Mononuclear cell (primary cell): Measurements from ENCODE around the gene FGF11. TPM values are rescaled to one million over a fixed set of nuclear protein-coding genes. Genes with fewer than 3 reads are reported as not detected.

ENCODE experiments used
- H3K27me3 ChIP-seq: 2 replicates; pipeline ENCODE4 v1.6.0; 2011; ENCODE audit warnings: low read length, control low read depth; ENCODE audit not compliant: insufficient read depth
- H3K4me1 ChIP-seq: 2 replicates; pipeline ENCODE4 v1.5.1; 2011; ENCODE audit warnings: mild to moderate bottlenecking, low read length, control low read depth; ENCODE audit not compliant: insufficient read depth
- H3K4me3 ChIP-seq: 2 replicates; pipeline ENCODE4 v1.5.1; 2011; ENCODE audit warnings: mild to moderate bottlenecking, low read length, moderate library complexity
- H3K9me3 ChIP-seq: 2 replicates; pipeline ENCODE4 v1.5.1; 2011; ENCODE audit warnings: low read depth, mild to moderate bottlenecking, control low read depth, low read length
- total RNA-seq: library from RNA; depleted of rRNA; stranded (reverse); fragments of >200 nt; gene quantifications from one replicate; pipeline ENCODE4 v1.2.3, GENCODE V29; 2012

FGF11 gene
- total RNA-seq, 1 donor = 0.21 TPM

DNA sequence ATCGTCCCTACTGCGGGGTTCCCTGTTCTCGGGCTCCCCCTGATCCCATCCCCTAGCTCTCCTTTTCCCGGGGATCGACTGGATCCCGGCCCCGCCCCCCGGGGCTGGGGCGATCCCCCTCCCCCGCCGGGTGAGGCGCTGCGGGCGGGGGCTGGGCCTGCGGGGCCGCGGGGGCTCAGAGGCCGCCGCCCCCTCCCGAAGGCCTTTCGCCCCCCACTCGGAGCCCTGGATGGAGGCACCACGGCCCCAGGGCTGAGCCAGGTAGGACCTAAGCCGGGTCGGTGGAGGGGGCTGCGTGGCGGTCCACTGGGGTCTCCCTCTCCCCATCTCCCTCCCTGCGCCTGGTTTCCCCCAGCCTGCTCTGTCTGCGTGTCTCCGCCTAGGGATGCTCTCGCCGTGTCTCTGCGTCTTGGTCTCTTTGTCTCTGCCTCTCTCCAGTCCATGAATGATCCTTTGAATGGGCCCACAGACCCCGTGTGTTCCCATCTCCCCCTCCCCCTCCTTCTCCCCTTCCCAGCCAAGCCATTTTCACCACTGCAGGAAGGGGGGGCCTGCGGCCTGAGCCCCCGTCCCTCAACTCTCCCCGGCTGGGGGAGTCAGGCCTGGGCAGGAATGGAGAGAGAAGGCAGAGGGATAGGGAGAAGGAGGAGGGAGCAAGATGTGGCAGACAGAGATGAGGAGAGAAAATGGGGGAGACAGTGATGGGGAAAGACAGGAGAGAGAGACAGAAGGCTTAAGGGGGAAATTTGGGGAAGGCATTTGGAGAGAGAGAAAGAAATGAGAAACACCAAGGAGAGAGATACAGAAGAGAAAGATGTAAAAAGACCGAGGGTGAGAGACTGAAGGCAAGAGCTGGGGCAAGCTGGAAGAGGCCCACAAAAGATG lies 33.7 kb upstream of the FGF11 start:
- Histone ChIP-seq H3K9me3 (no peaks in the 10 kb centered on the region), H3K27me3 (peaks cover 2% of the 10 kb centered on the region), H3K4me3 (no peak overlapping the region), H3K4me1 (peaks cover 18% of the 10 kb centered on the region)

DNA sequence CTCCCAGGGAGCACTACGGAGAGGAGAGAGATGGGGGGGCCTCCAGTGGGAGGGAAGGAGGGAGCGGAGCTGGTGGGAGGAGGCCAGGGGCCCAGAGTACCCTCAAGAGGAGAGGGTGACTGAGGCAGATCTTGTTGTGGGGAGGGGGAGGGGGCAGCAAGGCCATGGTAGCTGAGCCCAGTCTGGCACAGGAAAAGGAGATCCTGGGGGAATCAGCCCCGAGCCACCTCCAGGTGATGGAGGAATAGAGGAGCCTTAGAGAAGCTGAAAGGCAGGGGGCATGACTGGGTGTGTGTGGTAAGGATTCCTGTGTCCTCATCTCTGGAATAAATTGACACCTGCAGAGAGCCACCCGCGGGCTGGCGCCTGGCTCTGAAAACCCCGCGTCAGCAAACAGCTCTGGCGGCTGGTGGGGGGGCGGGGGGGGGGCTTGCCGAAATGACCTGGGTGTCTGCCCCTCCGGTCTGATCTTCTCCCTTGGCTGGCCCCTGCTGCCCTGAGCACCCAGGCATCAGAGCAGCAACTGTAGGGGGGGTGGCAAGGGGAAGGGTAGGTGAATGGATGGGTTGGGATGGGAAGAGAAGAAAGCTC lies 33.0 kb upstream of the FGF11 start:
- peaks cover 18% of the 10 kb centered on the region for H3K4me1 ChIP-seq
- H3K27me3 ChIP-seq = peaks cover 2% of the 10 kb centered on the region
- H3K4me3 ChIP-seq = no peak overlapping the region
- no peaks in the 10 kb centered on the region for H3K9me3 ChIP-seq

DNA sequence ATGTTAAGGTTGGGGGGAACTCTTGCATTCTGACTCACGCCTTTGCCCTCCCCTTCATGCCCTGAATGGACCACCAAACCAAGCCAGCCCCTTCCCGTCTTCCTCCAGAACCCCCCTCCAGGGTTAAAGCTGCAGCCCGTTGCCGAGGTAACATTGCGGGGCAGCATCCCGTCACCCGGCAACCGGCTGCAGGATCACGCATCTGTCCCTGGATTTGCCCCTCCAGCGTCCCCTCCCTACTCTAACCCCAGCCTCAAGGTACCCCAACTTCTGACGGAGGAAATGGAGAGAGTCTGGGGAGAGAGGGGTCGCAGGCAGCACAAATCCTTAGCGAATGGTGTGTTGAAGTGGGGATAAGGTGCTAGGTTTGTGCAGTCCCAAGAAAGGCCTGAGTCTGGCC lies 32.2 kb upstream of the FGF11 start:
- Histone ChIP-seq H3K4me3 (no peak overlapping the region), H3K9me3 (no peaks in the 10 kb centered on the region), H3K27me3 (peaks cover 2% of the 10 kb centered on the region), H3K4me1 (peaks cover 18% of the 10 kb centered on the region)

DNA sequence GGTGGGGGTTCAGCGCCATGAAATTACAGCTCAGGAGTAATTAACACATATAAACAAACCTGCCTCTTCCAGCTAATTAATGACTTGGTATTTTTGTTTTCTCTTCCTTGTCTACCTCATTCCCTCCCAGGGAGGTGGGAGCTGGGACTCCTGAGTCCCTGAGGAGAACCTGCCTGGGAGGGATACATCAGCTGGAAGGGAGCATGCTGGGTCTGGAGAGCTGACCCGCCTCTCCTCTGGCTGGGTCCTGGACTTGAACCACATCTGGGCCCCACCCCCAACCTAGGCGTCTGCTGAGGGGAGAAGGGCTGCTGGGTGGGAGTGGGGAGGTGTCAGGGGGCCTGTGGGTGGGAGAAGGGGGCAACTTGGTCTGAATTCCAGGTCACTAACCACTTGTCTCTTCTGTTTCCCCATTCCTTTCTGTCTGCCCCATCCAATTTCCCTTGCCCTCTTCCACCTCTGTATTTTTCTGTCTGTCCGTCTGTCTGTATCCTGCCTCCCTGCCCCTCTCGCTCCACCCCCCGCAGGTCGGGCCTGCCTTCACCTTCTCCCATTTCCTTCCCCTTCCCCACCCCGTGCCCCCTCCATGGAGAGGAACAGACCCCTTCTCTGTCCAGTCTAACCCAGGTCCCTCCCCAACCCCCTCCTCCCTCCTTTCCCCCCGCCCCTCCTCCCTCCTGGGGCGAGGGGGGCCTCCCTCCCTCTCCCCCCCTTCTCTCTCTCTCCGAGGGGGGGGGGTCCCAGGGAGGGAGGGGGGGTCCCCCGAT lies 31.6 kb upstream of the FGF11 start, which contains the start of gene NLGN2:
Gene NLGN2 (plus strand): TSS at position 361 of the 767 bp plus-strand sequence. CDS start 411 bp downstream, outside the sequence.
- Histone ChIP-seq H3K4me3 (no peak within 1 kb of the TSS), H3K9me3 (no peaks in the 10 kb centered on the region), H3K27me3 (peaks cover 2% of the 10 kb centered on the region), H3K4me1 (peaks cover 17% of the 10 kb centered on the region)

DNA sequence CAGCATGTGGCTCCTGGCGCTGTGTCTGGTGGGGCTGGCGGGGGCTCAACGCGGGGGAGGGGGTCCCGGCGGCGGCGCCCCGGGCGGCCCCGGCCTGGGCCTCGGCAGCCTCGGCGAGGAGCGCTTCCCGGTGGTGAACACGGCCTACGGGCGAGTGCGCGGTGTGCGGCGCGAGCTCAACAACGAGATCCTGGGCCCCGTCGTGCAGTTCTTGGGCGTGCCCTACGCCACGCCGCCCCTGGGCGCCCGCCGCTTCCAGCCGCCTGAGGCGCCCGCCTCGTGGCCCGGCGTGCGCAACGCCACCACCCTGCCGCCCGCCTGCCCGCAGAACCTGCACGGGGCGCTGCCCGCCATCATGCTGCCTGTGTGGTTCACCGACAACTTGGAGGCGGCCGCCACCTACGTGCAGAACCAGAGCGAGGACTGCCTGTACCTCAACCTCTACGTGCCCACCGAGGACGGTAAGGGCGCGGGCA lies 31.0 kb upstream of the FGF11 start:
- Histone ChIP-seq H3K4me3 (no peak overlapping the region), H3K4me1 (peaks cover 11% of the 10 kb centered on the region), H3K27me3 (peaks cover 2% of the 10 kb centered on the region), H3K9me3 (no peaks in the 10 kb centered on the region)

DNA sequence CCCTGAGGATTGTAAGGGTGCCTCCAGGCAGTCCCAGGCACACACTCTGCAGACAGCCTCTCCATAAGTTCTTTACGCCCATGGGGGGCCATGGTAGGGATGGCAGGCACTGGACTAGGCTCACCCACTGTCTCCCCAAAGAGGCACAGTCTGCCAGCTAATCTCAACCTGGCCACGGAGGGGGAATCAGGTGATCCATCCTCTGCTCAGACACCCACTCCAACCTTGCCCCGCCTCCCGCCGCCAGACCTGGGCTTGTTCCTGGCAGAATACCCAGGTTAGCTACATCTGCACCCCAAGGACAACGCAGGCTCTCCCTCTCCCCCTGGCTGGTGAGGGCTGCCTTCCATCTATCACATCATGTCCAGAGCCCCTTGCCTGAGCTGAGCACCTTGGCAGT lies 30.4 kb upstream of the FGF11 start:
- Histone ChIP-seq H3K4me1 (peaks cover 8% of the 10 kb centered on the region), H3K9me3 (no peaks in the 10 kb centered on the region), H3K27me3 (peaks cover 2% of the 10 kb centered on the region), H3K4me3 (no peak overlapping the region)

DNA sequence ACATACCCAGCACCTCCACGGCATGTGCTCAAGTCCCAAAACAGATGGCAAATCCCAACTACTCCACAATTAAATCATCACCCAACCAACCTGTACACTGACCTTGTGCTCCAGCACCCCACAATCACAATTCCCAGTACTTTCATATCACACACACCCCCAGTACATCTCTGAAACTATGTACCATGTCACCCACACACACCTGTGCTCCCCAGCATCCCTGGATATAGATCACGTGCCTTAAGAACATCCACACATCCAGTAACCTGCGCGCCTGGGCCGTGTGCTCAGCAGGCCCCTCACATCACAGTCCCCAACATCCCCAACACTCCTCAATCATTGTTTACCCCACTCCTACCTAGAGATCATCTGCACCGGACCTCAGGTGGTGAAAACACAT lies 29.6 kb upstream of the FGF11 start:
- H3K9me3 ChIP-seq = no peaks in the 10 kb centered on the region
- no peak overlapping the region for H3K4me3 ChIP-seq
- H3K4me1 ChIP-seq = peaks cover 8% of the 10 kb centered on the region
- H3K27me3 ChIP-seq = peaks cover 2% of the 10 kb centered on the region

DNA sequence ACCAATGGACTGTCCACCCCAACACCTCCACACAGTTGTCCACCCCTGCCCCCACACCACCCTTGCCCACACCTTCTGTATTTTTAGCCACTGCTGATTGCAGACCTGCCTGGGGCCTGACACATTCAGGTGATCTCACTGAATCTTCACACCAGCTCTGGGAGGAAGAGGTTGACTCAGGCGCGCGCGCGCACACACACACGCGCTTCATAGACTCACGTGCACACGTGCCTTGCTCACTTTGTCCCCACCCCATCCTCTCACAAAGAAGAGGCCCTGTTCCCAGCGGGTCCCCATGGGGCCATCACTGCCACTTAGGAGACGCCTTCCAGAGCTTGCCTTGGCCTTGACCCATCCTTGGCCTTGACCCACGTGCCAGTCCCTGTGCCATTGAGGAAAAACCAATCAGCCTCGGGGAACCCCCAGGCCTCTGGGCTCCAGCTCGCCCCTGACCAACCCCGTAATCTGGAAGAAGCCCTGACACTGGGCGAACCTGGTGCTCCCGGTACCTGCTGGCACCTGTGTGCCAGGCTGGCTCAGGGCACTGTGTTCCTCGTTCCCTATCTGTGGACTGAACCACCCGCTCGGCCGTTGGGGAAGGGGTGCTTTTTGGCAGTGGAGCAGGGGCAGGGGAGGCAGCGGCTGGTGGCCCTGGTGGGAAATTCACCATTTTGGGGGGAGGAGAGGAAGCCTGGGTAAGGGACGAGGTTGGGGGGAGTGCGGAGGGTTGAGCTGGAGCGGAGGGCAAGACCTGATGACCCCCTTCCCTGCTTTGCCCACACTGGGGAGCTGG lies 28.5 kb upstream of the FGF11 start:
- H3K27me3 ChIP-seq = peaks cover under 1% of the 10 kb centered on the region

DNA sequence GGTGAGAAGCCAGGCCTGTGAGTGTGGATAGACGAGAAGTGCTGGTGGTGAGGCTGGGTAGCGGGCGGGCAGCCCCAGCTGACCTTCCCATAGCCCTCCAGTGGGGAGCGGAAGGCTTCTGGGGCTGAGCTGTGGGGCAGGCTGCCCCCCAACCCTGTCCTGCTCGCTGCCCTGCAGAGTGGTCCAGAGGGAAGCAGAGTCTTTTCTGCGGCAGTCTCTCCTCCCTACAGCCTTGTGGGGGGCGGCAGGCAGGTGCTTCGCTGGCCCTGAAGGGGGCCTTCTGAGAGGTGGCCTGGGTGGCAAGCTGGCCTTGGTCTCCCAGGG lies 27.9 kb upstream of the FGF11 start:
- H3K4me1 ChIP-seq = no peaks in the 10 kb centered on the region
- no peak overlapping the region for H3K4me3 ChIP-seq
- H3K9me3 ChIP-seq = no peaks in the 10 kb centered on the region
- no peaks in the 10 kb centered on the region for H3K27me3 ChIP-seq

More for the DNA sequence above, 28.5 kb upstream of the FGF11 start:
- H3K9me3 ChIP-seq = no peaks in the 10 kb centered on the region
- H3K4me3 ChIP-seq = no peak overlapping the region
- H3K4me1 ChIP-seq = no peaks in the 10 kb centered on the region

DNA sequence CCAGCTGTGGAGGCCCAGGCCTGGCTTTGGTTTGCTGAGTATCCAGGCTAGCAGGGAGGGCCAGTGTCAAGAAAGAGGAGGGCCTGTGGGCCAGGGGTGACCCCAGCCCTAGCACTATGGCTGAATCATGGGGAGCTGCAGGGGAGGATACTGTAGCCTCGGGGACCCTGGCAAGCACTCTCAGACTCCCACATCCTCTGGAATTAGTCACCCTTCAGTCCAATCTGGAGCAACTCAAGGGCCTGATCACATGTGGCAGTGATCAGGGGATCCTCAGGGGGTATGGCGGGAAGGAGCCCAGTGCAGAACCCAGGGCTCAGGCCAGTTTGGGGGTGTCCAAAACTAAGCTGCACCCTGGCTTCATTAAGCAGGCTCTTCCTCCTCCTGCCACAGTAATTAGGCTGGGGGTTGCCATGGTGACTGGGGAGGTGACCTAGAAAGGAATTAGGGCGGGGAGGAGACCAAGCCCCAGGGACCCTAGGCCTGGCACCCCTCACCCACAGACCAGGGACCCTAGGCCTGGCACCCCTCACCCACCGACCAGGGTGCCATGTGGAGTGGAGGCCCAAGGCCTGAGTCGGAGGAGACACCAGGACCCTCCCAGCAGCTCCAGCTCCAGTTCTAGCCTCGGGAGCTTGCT lies 25.8 kb upstream of the FGF11 start:
- Histone ChIP-seq H3K4me1 (no peaks in the 10 kb centered on the region), H3K27me3 (no peaks in the 10 kb centered on the region), H3K4me3 (no peak overlapping the region), H3K9me3 (no peaks in the 10 kb centered on the region)

DNA sequence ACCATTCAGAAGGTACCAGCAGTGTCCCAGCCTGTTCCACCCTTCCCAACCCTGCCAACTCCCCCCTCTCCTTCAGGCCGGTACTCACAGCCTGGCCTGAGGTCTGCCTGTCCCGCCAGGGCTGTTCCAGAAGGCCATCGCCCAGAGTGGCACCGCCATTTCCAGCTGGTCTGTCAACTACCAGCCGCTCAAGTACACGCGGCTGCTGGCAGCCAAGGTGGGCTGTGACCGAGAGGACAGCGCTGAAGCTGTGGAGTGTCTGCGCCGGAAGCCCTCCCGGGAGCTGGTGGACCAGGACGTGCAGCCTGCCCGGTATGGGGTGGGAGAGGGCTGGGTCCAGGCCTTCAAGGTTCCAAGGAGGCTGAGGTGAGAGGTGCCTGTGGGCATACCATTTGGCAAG lies 24.5 kb upstream of the FGF11 start:
- H3K27me3 ChIP-seq = no peaks in the 10 kb centered on the region
- no peaks in the 10 kb centered on the region for H3K4me1 ChIP-seq
- no peak overlapping the region for H3K4me3 ChIP-seq
- no peaks in the 10 kb centered on the region for H3K9me3 ChIP-seq

DNA sequence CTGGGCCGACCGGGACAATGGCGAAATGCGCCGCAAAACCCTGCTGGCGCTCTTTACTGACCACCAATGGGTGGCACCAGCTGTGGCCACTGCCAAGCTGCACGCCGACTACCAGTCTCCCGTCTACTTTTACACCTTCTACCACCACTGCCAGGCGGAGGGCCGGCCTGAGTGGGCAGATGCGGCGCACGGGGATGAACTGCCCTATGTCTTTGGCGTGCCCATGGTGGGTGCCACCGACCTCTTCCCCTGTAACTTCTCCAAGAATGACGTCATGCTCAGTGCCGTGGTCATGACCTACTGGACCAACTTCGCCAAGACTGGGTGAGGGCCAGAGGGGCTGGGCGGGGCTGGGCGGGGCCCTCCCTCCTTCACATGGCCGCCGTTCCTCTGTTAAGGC lies 23.5 kb upstream of the FGF11 start:
- Histone ChIP-seq H3K4me3 (no peak overlapping the region), H3K27me3 (no peaks in the 10 kb centered on the region), H3K9me3 (no peaks in the 10 kb centered on the region), H3K4me1 (no peaks in the 10 kb centered on the region)

DNA sequence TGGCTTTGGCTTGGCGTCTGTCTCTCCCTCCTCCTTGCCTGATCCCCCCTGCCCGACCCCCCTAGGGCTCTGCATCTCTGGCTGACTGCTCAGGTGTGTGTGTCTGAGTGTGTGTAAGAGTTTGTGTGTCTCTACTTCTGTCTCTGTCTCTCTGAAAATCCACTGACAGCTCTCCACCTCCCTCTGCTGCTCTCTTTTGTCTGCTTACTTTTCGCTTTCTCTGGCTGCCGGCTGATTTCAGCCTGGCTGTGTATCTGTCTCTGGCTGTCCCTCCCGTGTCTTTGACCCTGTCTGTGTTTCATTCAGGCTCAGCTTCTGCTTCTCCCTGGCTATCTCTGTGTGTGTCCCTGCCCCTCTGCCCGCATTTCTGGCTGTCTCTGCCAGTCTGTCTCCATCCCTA lies 23.0 kb upstream of the FGF11 start:
- no peaks in the 10 kb centered on the region for H3K27me3 ChIP-seq

DNA sequence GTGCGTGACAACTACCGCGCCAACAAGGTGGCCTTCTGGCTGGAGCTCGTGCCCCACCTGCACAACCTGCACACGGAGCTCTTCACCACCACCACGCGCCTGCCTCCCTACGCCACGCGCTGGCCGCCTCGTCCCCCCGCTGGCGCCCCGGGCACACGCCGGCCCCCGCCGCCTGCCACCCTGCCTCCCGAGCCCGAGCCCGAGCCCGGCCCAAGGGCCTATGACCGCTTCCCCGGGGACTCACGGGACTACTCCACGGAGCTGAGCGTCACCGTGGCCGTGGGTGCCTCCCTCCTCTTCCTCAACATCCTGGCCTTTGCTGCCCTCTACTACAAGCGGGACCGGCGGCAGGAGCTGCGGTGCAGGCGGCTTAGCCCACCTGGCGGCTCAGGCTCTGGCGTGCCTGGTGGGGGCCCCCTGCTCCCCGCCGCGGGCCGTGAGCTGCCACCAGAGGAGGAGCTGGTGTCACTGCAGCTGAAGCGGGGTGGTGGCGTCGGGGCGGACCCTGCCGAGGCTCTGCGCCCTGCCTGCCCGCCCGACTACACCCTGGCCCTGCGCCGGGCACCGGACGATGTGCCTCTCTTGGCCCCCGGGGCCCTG lies 22.2 kb upstream of the FGF11 start:
- Histone ChIP-seq H3K9me3 (no peaks in the 10 kb centered on the region), H3K27me3 (no peaks in the 10 kb centered on the region), H3K4me1 (no peaks in the 10 kb centered on the region), H3K4me3 (no peak overlapping the region)

More for the DNA sequence above, 23.0 kb upstream of the FGF11 start:
- Histone ChIP-seq H3K4me3 (no peak overlapping the region), H3K4me1 (no peaks in the 10 kb centered on the region), H3K9me3 (no peaks in the 10 kb centered on the region)
